ENCODE measurements around the gene EDIL3. TPM values are rescaled to one million over a fixed set of nuclear protein-coding genes. Genes with fewer than 3 reads are reported as not detected.

EDIL3 gene
- total and polyA plus RNA-seq, 2 donors (not counting 3 experiments of a cell fraction or from before 2014, with no cell fraction given) = 9.1 to 28.8 TPM

DNA sequence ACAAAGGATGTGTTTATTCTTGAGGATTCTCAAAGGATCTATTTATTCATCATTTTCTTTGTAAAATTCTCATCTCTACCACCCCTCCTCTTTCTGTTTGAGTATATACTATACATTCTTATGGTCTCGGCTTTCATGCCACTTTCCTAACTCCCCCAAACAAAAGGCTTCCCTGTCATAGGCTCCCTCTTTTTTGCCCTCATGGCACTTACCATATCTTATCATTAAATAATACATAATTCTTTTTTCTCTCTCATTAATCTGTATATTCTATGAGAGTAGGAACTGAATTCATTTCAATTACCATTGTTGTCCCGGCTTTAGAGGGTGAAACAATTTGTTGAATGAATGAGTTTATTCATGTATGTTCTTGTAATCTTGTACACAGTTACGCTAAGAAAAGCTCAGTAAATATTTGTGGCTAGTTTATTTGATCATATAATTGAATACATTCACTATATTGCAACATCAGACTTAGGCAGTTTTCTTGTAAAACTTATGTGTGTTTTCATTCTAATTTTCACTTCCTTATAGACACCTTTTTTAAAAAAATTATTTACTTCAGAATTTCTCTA is 254.6 kb downstream of the EDIL3 start:
- no peak overlapping the region for H2AFZ ChIP-seq (ENCODE audit: low read depth, low read length)
- BruUV-seq (replicated peaks) = no TSS peak
- no peak for TF ChIP-seq EZH2 (IDR thresholded peaks at IDR 0.05; ENCODE audit: borderline replicate concordance, low read depth, low read length, severe bottlenecking)
- TF ChIP-seq POLR2AphosphoS5 (IDR thresholded peaks at IDR 0.05; ENCODE audit: insufficient read depth, low read depth, low read length) = no peak
- no peak for TF ChIP-seq FOS (IDR thresholded peaks at IDR 0.05; ENCODE audit: borderline replicate concordance, insufficient read depth, low read length)
- no peak for TF ChIP-seq MYC (IDR thresholded peaks at IDR 0.05; ENCODE audit: low read depth, low read length)
- TF ChIP-seq POLR2A (IDR thresholded peaks at IDR 0.05; ENCODE audit: low read depth, low read length) = no peak
- no peak for TF ChIP-seq JUN (IDR thresholded peaks at IDR 0.05; ENCODE audit: borderline replicate concordance, insufficient read depth, insufficient read length, low read depth)
- TF ChIP-seq, protein P1, sequence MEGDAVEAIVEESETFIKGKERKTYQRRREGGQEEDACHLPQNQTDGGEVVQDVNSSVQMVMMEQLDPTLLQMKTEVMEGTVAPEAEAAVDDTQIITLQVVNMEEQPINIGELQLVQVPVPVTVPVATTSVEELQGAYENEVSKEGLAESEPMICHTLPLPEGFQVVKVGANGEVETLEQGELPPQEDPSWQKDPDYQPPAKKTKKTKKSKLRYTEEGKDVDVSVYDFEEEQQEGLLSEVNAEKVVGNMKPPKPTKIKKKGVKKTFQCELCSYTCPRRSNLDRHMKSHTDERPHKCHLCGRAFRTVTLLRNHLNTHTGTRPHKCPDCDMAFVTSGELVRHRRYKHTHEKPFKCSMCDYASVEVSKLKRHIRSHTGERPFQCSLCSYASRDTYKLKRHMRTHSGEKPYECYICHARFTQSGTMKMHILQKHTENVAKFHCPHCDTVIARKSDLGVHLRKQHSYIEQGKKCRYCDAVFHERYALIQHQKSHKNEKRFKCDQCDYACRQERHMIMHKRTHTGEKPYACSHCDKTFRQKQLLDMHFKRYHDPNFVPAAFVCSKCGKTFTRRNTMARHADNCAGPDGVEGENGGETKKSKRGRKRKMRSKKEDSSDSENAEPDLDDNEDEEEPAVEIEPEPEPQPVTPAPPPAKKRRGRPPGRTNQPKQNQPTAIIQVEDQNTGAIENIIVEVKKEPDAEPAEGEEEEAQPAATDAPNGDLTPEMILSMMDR (IDR thresholded peaks at IDR 0.05; ENCODE audit: extremely low read depth in 1 of 2, insufficient read depth in 1 of 2, low read depth in 1 of 2, low read length in 2 of 2) = no peak
- TF ChIP-seq, protein P2, sequence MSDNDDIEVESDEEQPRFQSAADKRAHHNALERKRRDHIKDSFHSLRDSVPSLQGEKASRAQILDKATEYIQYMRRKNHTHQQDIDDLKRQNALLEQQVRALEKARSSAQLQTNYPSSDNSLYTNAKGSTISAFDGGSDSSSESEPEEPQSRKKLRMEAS (IDR thresholded peaks at IDR 0.05; ENCODE audit: insufficient read depth, insufficient read length) = no peak
- no peak for TF ChIP-seq GATA2 (IDR thresholded peaks at IDR 0.05; ENCODE audit: insufficient read depth, insufficient read length, low read depth, low read length)
- no peak overlapping the region for H3K4me3 ChIP-seq (replicated peaks in 1 of 3; ENCODE audit: insufficient read depth in 1 of 3, low read depth in 1 of 3, low read length in 3 of 3)
- H3K9me3 ChIP-seq (replicated peaks; ENCODE audit: control insufficient read depth, insufficient read depth, low read length) = no peaks in the 10 kb centered on the region
- no peaks in the 10 kb centered on the region for H3K36me3 ChIP-seq (ENCODE audit: control insufficient read depth in 2 of 2, extremely low read depth in 1 of 2, insufficient read depth in 2 of 2, low read length in 2 of 2)
- no peak overlapping the region for H3K27ac ChIP-seq (ENCODE audit: insufficient read depth, low read depth, low read length)
- no peak for FAIRE-seq
- no peaks in the 10 kb centered on the region for H4K20me1 ChIP-seq (replicated peaks; ENCODE audit: control insufficient read depth, extremely low read depth, insufficient read depth, low read length)
- dilution Hi-C loops (cut with MboI; ENCODE audit: extremely low pct_ligation_motif_present, low sequenced_read_pairs) = no loop called here
- no peak overlapping the region for H3K9ac ChIP-seq (replicated peaks; ENCODE audit: extremely low read depth, insufficient read depth, low read length)
- no peak for DNase-seq (ENCODE audit: low read depth, low spot score)
- no peaks in the 10 kb centered on the region for H3K27me3 ChIP-seq (ENCODE audit: control insufficient read depth in 2 of 2, insufficient read depth in 2 of 2, low read length in 2 of 2)
- no peaks in the 10 kb centered on the region for H3K4me1 ChIP-seq (ENCODE audit: control insufficient read depth, extremely low read depth, insufficient read depth, low read length)
- no peaks in the 10 kb centered on the region for H3K79me2 ChIP-seq (ENCODE audit: control insufficient read depth, insufficient read depth, low read length)
- ChIA-PET POLR2A (no interaction called here), CTCF (no interaction called here)
- intact Hi-C loops (cut with micrococcal nuclease) = no loop called here
- no peak overlapping the region for H3K4me2 ChIP-seq (ENCODE audit: insufficient read depth, low read length)
- no peaks in the 10 kb centered on the region for H3K9me1 ChIP-seq (replicated peaks; ENCODE audit: control insufficient read depth, extremely low read depth, insufficient read depth, low read length)
